Measurements from ENCODE around the gene ABCG4.

GRCh38 chr11:119107538-119108145 lies 41.2 kb upstream of the ABCG4 start:
- no peak for TF ChIP-seq EP300 (IDR thresholded peaks at IDR 0.05)
- TF ChIP-seq, protein P1, sequence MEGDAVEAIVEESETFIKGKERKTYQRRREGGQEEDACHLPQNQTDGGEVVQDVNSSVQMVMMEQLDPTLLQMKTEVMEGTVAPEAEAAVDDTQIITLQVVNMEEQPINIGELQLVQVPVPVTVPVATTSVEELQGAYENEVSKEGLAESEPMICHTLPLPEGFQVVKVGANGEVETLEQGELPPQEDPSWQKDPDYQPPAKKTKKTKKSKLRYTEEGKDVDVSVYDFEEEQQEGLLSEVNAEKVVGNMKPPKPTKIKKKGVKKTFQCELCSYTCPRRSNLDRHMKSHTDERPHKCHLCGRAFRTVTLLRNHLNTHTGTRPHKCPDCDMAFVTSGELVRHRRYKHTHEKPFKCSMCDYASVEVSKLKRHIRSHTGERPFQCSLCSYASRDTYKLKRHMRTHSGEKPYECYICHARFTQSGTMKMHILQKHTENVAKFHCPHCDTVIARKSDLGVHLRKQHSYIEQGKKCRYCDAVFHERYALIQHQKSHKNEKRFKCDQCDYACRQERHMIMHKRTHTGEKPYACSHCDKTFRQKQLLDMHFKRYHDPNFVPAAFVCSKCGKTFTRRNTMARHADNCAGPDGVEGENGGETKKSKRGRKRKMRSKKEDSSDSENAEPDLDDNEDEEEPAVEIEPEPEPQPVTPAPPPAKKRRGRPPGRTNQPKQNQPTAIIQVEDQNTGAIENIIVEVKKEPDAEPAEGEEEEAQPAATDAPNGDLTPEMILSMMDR (IDR thresholded peaks at IDR 0.05) = no peak
